Measurements from ENCODE around the gene GYS1. TPM values are rescaled to one million over a fixed set of nuclear protein-coding genes. Genes with fewer than 3 reads are reported as not detected.
"Not testable (repeated sequence)": the region's sequence is repeated elsewhere in the genome, so short reads cannot be mapped to it uniquely, and the experiment has no call there.

The GYS1 gene
- total and polyA plus RNA-seq, 4 donors = 2.6 to 8.7 (median 6.3) TPM

GRCh38 chr19:49020342-49020741, 27.2 kb upstream of the GYS1 start (continued):
- TF ChIP-seq NR2F2 (IDR thresholded peaks at IDR 0.05) (no peak), YY1 (IDR thresholded peaks at IDR 0.05) (no peak), FOXA1 (IDR thresholded peaks at IDR 0.05) (no peak)

- TF ChIP-seq RAD21 (IDR thresholded peaks at IDR 0.05) = no peak
- Histone ChIP-seq H3K9ac (ENCODE audit: low read depth in 1 of 2, low read length in 2 of 2) (no peak overlapping the region), H3K4me3 (ENCODE audit: low read depth in 1 of 3, low read length in 3 of 3) (peak overlapping the region in 1 of 3 donors; percentile 35), H3K27ac (ENCODE audit: low read depth in 1 of 2, low read length in 2 of 2) (no peak overlapping the region), H3K4me1 (ENCODE audit: control insufficient read depth in 4 of 4, insufficient read depth in 4 of 4, low read length in 3 of 4) (peaks cover 5 to 22% (median 16%) of the 10 kb centered on the region in 4 donors), H3K9me3 (ENCODE audit: control insufficient read depth in 4 of 4, low read length in 3 of 4) (no peaks in the 10 kb centered on the region), H3K36me3 (ENCODE audit: control insufficient read depth in 4 of 4, insufficient read depth in 3 of 4, low read depth in 1 of 4, low read length in 3 of 4) (peaks cover under 1 to 13% (median 4%) of the 10 kb centered on the region in 4 donors), H3K27me3 (ENCODE audit: control insufficient read depth in 4 of 4, insufficient read depth in 4 of 4, low read length in 3 of 4) (no peaks in the 10 kb centered on the region)
- WGBS = 19% methylated on average over 41 of the region's 41 CpGs
- DNase-seq (ENCODE audit: low spot score) = peak; percentile 57
Measured at GRCh38 chr19:49019242-49019932, 26.3 kb upstream of the GYS1 start.

- H3K27ac ChIP-seq (ENCODE audit: low read depth in 1 of 2, low read length in 2 of 2); H3K9me3 ChIP-seq (ENCODE audit: control insufficient read depth in 4 of 4, low read length in 3 of 4); H3K9ac ChIP-seq (ENCODE audit: low read depth in 1 of 2, low read length in 2 of 2); DNase-seq (ENCODE audit: low spot score); H3K27me3 ChIP-seq (ENCODE audit: control insufficient read depth in 4 of 4, insufficient read depth in 4 of 4, low read length in 3 of 4): not testable (repeated sequence)
- peak overlapping the region in 2 of 3 donors; percentile 7 to 50 for H3K4me3 ChIP-seq (ENCODE audit: low read depth in 1 of 3, low read length in 3 of 3)
- H3K36me3 ChIP-seq (ENCODE audit: control insufficient read depth in 4 of 4, insufficient read depth in 3 of 4, low read depth in 1 of 4, low read length in 3 of 4) = peaks cover 3 to 18% (median 5%) of the 10 kb centered on the region in 4 donors
- WGBS = 8% methylated on average over 50 of the region's 50 CpGs
- H3K4me1 ChIP-seq (ENCODE audit: control insufficient read depth in 4 of 4, insufficient read depth in 4 of 4, low read length in 3 of 4) = peaks cover 5 to 22% (median 16%) of the 10 kb centered on the region in 4 donors
Measured at GRCh38 chr19:49018388-49019241, 25.5 kb upstream of the GYS1 start.

- Histone ChIP-seq H3K9ac (ENCODE audit: low read depth in 1 of 2, low read length in 2 of 2) (no peak overlapping the region), H3K27me3 (ENCODE audit: control insufficient read depth in 4 of 4, insufficient read depth in 4 of 4, low read length in 3 of 4) (no peaks in the 10 kb centered on the region), H3K27ac (ENCODE audit: low read depth in 1 of 2, low read length in 2 of 2) (no peak overlapping the region), H3K4me1 (ENCODE audit: control insufficient read depth in 4 of 4, insufficient read depth in 4 of 4, low read length in 3 of 4) (peaks cover 5 to 22% (median 16%) of the 10 kb centered on the region in 4 donors), H3K36me3 (ENCODE audit: control insufficient read depth in 4 of 4, insufficient read depth in 3 of 4, low read depth in 1 of 4, low read length in 3 of 4) (peaks cover 3 to 18% (median 5%) of the 10 kb centered on the region in 4 donors), H3K4me3 (ENCODE audit: low read depth in 1 of 3, low read length in 3 of 3) (peak overlapping the region in 1 of 3 donors; percentile 50), H3K9me3 (ENCODE audit: control insufficient read depth in 4 of 4, low read length in 3 of 4) (no peaks in the 10 kb centered on the region)
- TF ChIP-seq RAD21 (IDR thresholded peaks at IDR 0.05) (peak in 1 of 2 donors; percentile 15), NR2F2 (IDR thresholded peaks at IDR 0.05) (no peak), ATF3 (IDR thresholded peaks at IDR 0.05) (no peak), YY1 (IDR thresholded peaks at IDR 0.05) (no peak), MAX (IDR thresholded peaks at IDR 0.05) (no peak), CTCF (IDR thresholded peaks at IDR 0.05; ENCODE audit: low read depth, low read length, missing input control) (peak; percentile 23), EGR1 (IDR thresholded peaks at IDR 0.05; ENCODE audit: low read depth in 2 of 2) (no peak), SP1 (IDR thresholded peaks at IDR 0.05) (no peak), JUND (IDR thresholded peaks at IDR 0.05) (no peak), HNF4G (IDR thresholded peaks at IDR 0.05) (no peak)
- DNase-seq (ENCODE audit: low spot score) = peak; percentile 42
- 2% methylated on average over 62 of the region's 62 CpGs for WGBS
Measured at GRCh38 chr19:49017666-49018351, 24.7 kb upstream of the GYS1 start.

All from liver (tissue), 9 donors.